Hepatocyte (in vitro differentiated cells): ENCODE measurements around the gene FOXN3. TPM values are rescaled to one million over a fixed set of nuclear protein-coding genes. Genes with fewer than 3 reads are reported as not detected.

Experiments used
- DNase-seq: peaks from one replicate; pipeline ENCODE4 v3.0.0-alpha.2; 2016; ENCODE audit warnings: low spot score
- H2AFZ ChIP-seq: fragments of 200-600 bp; sonication (generic); 2 replicates; pipeline ENCODE4 v1.6.0; 2016; ENCODE audit warnings: antibody characterized with exemption, mild to moderate bottlenecking
- H3K27ac ChIP-seq: fragments of 200-600 bp; sonication (generic); 2 replicates; pipeline ENCODE4 v1.5.1; 2016; ENCODE audit warnings: mild to moderate bottlenecking
- H3K27me3 ChIP-seq: fragments of 200-600 bp; sonication (generic); 2 replicates; pipeline ENCODE4 v1.6.1; 2016
- H3K36me3 ChIP-seq: fragments of 200-600 bp; sonication (generic); replicated peaks from 2 replicates; pipeline ENCODE4 v1.5.1; 2016; ENCODE audit warnings: low read depth; ENCODE audit not compliant: insufficient read depth
- H3K4me1 ChIP-seq: fragments of 200-600 bp; sonication (generic); 2 replicates; pipeline ENCODE4 v1.5.1; 2016; ENCODE audit warnings: mild to moderate bottlenecking, moderate library complexity; ENCODE audit not compliant: insufficient read depth
- H3K4me2 ChIP-seq: fragments of 200-600 bp; sonication (generic); 2 replicates; pipeline ENCODE4 v1.6.0; 2016
- H3K4me3 ChIP-seq: fragments of 200-600 bp; sonication (generic); 2 replicates; pipeline ENCODE4 v1.5.1; 2016; ENCODE audit warnings: mild to moderate bottlenecking
- H3K79me2 ChIP-seq: fragments of 200-600 bp; sonication (generic); 2 replicates; pipeline ENCODE4 v1.6.0; 2017; ENCODE audit warnings: mild to moderate bottlenecking
- H3K9me2 ChIP-seq: fragments of 200-600 bp; sonication (generic); replicated peaks from 2 replicates; pipeline ENCODE4 v1.6.0; 2017; ENCODE audit warnings: mild to moderate bottlenecking; ENCODE audit not compliant: insufficient read depth
- H3K9me3 ChIP-seq: fragments of 200-600 bp; sonication (generic); 2 replicates; pipeline ENCODE4 v1.5.1; 2016; ENCODE audit warnings: low read depth, mild to moderate bottlenecking
- H4K20me1 ChIP-seq: fragments of 200-600 bp; sonication (generic); 2 replicates; pipeline ENCODE4 v1.6.0; 2016; ENCODE audit warnings: mild to moderate bottlenecking; ENCODE audit not compliant: insufficient read depth, poor library complexity, severe bottlenecking
- EZH2 ChIP-seq: fragments of 200-600 bp; sonication (generic); IDR thresholded peaks from 2 replicates; pipeline ENCODE4 v1.6.1; 2016; ENCODE audit warnings: antibody characterized with exemption, mild to moderate bottlenecking, borderline replicate concordance
- EZH2phosphoT487 ChIP-seq: fragments of 200-600 bp; sonication (generic); IDR thresholded peaks from one replicate; pipeline ENCODE4 v1.6.1; 2018; ENCODE audit warnings: antibody characterized with exemption, mild to moderate bottlenecking, low read depth, moderate library complexity; ENCODE audit not compliant: unreplicated experiment, severe bottlenecking
- WGBS: methylation state at CpG from one replicate; pipeline ENCODE4 v1.1.6; 2016; ENCODE audit warnings: low lambda C conversion rate; ENCODE audit errors: missing lambda C conversion rate; 5-methylcytosine and 5-hydroxymethylcytosine counted together
- polyA plus RNA-seq: library from polyadenylated mRNA; unstranded; fragments of >200 nt; fragmentation: Nextera tagmentation; extraction: Ambion mirVana; gene quantifications from 2 replicates; pipeline ENCODE4 v1.2.1, GENCODE V29; 2016
- total RNA-seq: library from RNA; depleted of rRNA; stranded (reverse); fragments of >200 nt; gene quantifications from 2 replicates; pipeline ENCODE4 v1.2.3, GENCODE V29; 2014
- TF ChIP-seq, protein P1 (sequence below): fragments of 200-600 bp; sonication (generic); IDR thresholded peaks from 2 replicates; pipeline ENCODE4 v1.5.1; 2016; ENCODE audit warnings: antibody characterized with exemption, mild to moderate bottlenecking; ENCODE audit not compliant: poor library complexity

Gene FOXN3
- total and polyA plus RNA-seq, 2 experiments from 2014 or later = 42.2 to 47.6 TPM

- Histone ChIP-seq H3K79me2 (peaks cover 31% of the 10 kb centered on the region), H3K27ac (peak overlapping the region; percentile 97), H3K4me2 (peak overlapping the region; percentile 52), H3K27me3 (no peaks in the 10 kb centered on the region), H3K36me3 (no peaks in the 10 kb centered on the region), H2AFZ (no peak overlapping the region), H3K4me3 (no peak overlapping the region), H3K9me3 (no peaks in the 10 kb centered on the region), H3K9me2 (no peaks in the 10 kb centered on the region), H4K20me1 (no peaks in the 10 kb centered on the region), H3K4me1 (peaks cover 32% of the 10 kb centered on the region)
- DNase-seq = no peak
- TF ChIP-seq EZH2 (no peak), EZH2phosphoT487 (no peak)
- TF ChIP-seq, protein P1, sequence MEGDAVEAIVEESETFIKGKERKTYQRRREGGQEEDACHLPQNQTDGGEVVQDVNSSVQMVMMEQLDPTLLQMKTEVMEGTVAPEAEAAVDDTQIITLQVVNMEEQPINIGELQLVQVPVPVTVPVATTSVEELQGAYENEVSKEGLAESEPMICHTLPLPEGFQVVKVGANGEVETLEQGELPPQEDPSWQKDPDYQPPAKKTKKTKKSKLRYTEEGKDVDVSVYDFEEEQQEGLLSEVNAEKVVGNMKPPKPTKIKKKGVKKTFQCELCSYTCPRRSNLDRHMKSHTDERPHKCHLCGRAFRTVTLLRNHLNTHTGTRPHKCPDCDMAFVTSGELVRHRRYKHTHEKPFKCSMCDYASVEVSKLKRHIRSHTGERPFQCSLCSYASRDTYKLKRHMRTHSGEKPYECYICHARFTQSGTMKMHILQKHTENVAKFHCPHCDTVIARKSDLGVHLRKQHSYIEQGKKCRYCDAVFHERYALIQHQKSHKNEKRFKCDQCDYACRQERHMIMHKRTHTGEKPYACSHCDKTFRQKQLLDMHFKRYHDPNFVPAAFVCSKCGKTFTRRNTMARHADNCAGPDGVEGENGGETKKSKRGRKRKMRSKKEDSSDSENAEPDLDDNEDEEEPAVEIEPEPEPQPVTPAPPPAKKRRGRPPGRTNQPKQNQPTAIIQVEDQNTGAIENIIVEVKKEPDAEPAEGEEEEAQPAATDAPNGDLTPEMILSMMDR = no peak
- WGBS = 61% methylated on average over 6 of the region's 6 CpGs
Measured at GRCh38 chr14:89304561-89304960, 112.5 kb downstream of the FOXN3 start.

DNA sequence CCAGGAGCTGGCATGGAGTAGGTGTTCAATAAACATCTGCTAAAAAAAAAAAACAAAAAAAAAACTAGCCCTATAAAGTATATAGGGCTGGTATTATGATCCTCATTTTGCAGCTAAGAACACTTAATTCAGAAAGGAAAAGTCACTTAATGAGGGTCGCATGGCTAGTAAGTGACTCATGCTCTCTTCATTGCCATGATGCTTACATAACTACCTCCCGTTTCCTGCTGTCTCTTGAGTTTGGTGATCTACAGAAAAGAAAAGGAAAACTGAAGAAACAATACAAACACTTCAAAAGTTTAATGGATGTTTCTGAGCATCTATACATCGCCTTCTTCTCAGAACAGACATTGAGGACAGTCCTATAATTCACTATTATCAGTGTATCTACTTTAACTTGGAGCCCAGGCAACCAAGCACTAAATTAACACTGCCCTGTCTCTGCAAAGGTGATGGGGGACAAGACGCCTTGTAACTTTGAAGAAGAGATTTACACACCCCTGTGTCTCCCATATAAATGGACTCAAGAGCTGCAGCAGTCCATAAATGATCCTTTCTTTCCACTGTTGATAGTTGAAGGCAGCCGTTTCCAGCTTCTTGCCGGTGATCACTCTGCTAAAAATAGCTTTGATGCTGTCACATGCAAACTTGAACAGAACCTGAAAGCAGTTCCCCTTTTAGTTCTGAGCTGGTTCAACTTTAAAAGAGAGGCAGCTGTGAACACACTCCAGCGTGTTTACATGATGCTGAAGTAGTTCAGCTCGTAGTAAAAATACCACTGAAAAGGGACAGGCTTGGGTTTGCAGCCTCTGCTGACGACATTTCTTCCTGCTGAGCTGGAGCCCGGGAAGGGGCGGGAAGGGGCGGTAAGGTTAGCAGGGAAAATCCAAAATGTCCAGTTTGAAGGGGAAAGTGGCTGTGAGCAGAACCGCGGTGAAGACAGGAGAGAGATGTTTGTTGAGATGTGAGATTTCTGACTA is 113.3 kb downstream of the FOXN3 start:
- Histone ChIP-seq H2AFZ (no peak overlapping the region), H3K27me3 (no peaks in the 10 kb centered on the region), H3K9me2 (no peaks in the 10 kb centered on the region), H3K79me2 (peaks cover 25% of the 10 kb centered on the region), H3K4me1 (peaks cover 32% of the 10 kb centered on the region), H3K9me3 (no peaks in the 10 kb centered on the region), H3K4me2 (peak overlapping the region; percentile 66), H3K36me3 (no peaks in the 10 kb centered on the region), H3K4me3 (no peak overlapping the region), H3K27ac (peak overlapping the region; percentile 97), H4K20me1 (no peaks in the 10 kb centered on the region)
- no peak for TF ChIP-seq EZH2phosphoT487
- no peak for TF ChIP-seq EZH2
- TF ChIP-seq, protein P1 = no peak
- WGBS = 27% methylated on average over 14 of the region's 14 CpGs
- DNase-seq = peak; percentile 80

GRCh38 chr14:89302396-89302950 is 114.6 kb downstream of the FOXN3 start:
- Histone ChIP-seq H2AFZ (no peak overlapping the region), H3K4me3 (no peak overlapping the region), H3K9me2 (no peaks in the 10 kb centered on the region), H3K9me3 (no peaks in the 10 kb centered on the region), H3K27me3 (no peaks in the 10 kb centered on the region), H3K4me2 (no peak overlapping the region), H3K79me2 (peaks cover 24% of the 10 kb centered on the region), H3K27ac (peak overlapping the region; percentile 97), H3K36me3 (no peaks in the 10 kb centered on the region), H3K4me1 (peaks cover 32% of the 10 kb centered on the region), H4K20me1 (no peaks in the 10 kb centered on the region)
- WGBS = over 99% methylated on average over 7 of the region's 7 CpGs
- TF ChIP-seq EZH2 = no peak
- no peak for TF ChIP-seq EZH2phosphoT487
- no peak for DNase-seq

- WGBS = 97% methylated on average over 4 of the region's 4 CpGs
- H3K79me2 ChIP-seq = peaks cover 34% of the 10 kb centered on the region
- H3K27me3 ChIP-seq = no peaks in the 10 kb centered on the region
- TF ChIP-seq EZH2 (no peak), EZH2phosphoT487 (no peak)
- TF ChIP-seq, protein P1 = no peak
- no peak overlapping the region for H3K4me3 ChIP-seq
- no peak for DNase-seq
- H3K27ac ChIP-seq = no peak overlapping the region
- H2AFZ ChIP-seq = no peak overlapping the region
- peaks cover 20% of the 10 kb centered on the region for H3K4me1 ChIP-seq
- H3K9me2 ChIP-seq = no peaks in the 10 kb centered on the region
- H4K20me1 ChIP-seq = peaks cover 4% of the 10 kb centered on the region
- no peaks in the 10 kb centered on the region for H3K36me3 ChIP-seq
- H3K4me2 ChIP-seq = no peak overlapping the region
- no peaks in the 10 kb centered on the region for H3K9me3 ChIP-seq
Measured at GRCh38 chr14:89299587-89299986, 117.4 kb downstream of the FOXN3 start.
